ENCODE results near the gene DNAJC5.
"Not testable (repeated sequence)": the region's sequence is repeated elsewhere in the genome, so short reads cannot be mapped to it uniquely, and the experiment has no call there.

Gene DNAJC5

GRCh38 chr20:63861365-63861934, 33.5 kb upstream of the DNAJC5 start, which contains the start of gene ABHD16B:
TSS of gene ABHD16B (plus strand) at chr20:63861498. CDS start at chr20:63861541, 43 bp downstream.
- no peak for DNase-seq (ENCODE audit: low spot score)

- no peak for DNase-seq (ENCODE audit: low spot score)
Measured at GRCh38 chr20:63861981-63862901, 32.7 kb upstream of the DNAJC5 start.

GRCh38 chr20:63863021-63863797, 31.7 kb upstream of the DNAJC5 start:
- DNase-seq (ENCODE audit: low spot score): no peak

GRCh38 chr20:63863798-63864544, 31.0 kb upstream of the DNAJC5 start:
- DNase-seq (ENCODE audit: low spot score): peak; percentile 78

GRCh38 chr20:63864545-63864977, 30.4 kb upstream of the DNAJC5 start:
- no peak for DNase-seq (ENCODE audit: low spot score)

- peak; percentile 98 for DNase-seq (ENCODE audit: low spot score)
Measured at GRCh38 chr20:63864978-63865640, 29.8 kb upstream of the DNAJC5 start, which contains the start of gene TPD52L2. TSS of gene TPD52L2 (plus strand) at chr20:63865270. CDS start at chr20:63865366, 96 bp downstream.

GRCh38 chr20:63867042-63867441, 27.9 kb upstream of the DNAJC5 start:
- DNase-seq (ENCODE audit: low spot score): not testable (repeated sequence)

- DNase-seq (ENCODE audit: low spot score): no peak
Measured at GRCh38 chr20:63868264-63868663, 26.7 kb upstream of the DNAJC5 start.

- no peak for DNase-seq (ENCODE audit: low spot score)
Measured at GRCh38 chr20:63873477-63873971, 21.4 kb upstream of the DNAJC5 start.

GRCh38 chr20:63874241-63874640, 20.7 kb upstream of the DNAJC5 start:
- not testable (repeated sequence) for DNase-seq (ENCODE audit: low spot score)

- no peak for DNase-seq (ENCODE audit: low spot score)
Measured at GRCh38 chr20:63876489-63877036, 18.4 kb upstream of the DNAJC5 start.

- DNase-seq (ENCODE audit: low spot score): no peak
Measured at GRCh38 chr20:63877755-63878470, 17.0 kb upstream of the DNAJC5 start.

GRCh38 chr20:63878899-63879663, 15.8 kb upstream of the DNAJC5 start:
- DNase-seq (ENCODE audit: low spot score): no peak

- DNase-seq (ENCODE audit: low spot score): not testable (repeated sequence)
Measured at GRCh38 chr20:63880901-63881300, 14.0 kb upstream of the DNAJC5 start.

GRCh38 chr20:63881451-63882226, 13.3 kb upstream of the DNAJC5 start:
- no peak for DNase-seq (ENCODE audit: low spot score)

GRCh38 chr20:63882257-63883200, 12.4 kb upstream of the DNAJC5 start:
- no peak for DNase-seq (ENCODE audit: low spot score)

GRCh38 chr20:63883201-63883593, 11.7 kb upstream of the DNAJC5 start:
- no peak for DNase-seq (ENCODE audit: low spot score)

All from ecto neural progenitor cell (in vitro differentiated cells).